ENCODE measurements around the gene FBXL20.
"Not testable (repeated sequence)": the region's sequence is repeated elsewhere in the genome, so short reads cannot be mapped to it uniquely, and the experiment has no call there.

FBXL20 gene

GRCh38 chr17:39328815-39329214 is 72.6 kb downstream of the FBXL20 start:
- DNase-seq (ENCODE audit: low read depth) = no peak

DNA sequence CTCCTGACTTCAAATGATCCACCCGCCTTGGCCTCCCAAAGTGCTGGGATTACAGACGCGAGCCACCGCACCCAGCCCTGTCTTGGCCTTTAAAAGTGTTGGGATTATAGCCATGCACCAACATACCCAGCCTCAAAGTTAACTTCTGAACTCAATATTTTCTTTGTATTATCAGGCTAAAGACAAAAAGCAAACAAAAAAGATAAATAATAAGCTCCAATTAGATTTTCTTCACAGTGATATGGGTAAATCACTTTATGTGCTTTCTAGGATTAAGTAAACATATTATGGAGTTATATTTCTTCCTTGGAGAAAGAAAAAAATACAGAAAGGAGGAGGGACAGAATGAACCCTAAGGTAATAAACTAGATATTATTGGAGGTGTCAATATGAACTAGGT is 74.3 kb downstream of the FBXL20 start:
- no peak for DNase-seq (ENCODE audit: low read depth)

DNA sequence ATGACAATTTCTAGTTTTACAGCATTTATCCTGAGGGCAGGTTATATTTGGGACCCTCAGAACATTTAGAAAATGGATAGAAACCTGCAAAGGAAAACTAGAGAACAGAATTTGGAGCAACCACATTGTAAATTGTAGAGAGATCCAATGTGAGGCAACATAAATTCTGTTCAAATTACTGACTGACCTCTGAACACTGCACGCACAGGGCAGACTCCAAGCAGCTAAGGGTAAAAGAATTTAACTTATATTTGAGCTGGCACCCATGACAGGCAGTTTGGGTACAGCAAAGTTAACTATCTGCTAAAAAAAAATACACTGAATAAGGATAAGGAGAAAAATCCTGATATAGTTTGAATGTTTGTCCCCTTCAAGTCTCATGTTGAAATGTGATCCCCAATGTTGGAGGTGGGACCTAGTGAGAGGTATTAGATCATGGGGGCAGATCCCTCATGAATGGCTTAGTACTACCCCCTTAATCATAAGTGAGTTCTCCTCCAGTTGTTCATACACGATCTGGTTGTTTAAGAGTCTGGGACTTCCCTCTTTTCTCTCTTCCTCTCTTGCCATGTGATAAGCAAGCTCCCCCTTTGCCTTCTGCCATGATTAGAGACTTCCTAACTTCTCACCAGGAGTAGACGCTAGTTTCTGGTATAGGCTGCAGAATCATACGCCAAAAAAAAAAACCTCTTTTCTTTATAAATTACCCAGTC is 75.7 kb downstream of the FBXL20 start:
- DNase-seq (ENCODE audit: low read depth) = no peak

DNA sequence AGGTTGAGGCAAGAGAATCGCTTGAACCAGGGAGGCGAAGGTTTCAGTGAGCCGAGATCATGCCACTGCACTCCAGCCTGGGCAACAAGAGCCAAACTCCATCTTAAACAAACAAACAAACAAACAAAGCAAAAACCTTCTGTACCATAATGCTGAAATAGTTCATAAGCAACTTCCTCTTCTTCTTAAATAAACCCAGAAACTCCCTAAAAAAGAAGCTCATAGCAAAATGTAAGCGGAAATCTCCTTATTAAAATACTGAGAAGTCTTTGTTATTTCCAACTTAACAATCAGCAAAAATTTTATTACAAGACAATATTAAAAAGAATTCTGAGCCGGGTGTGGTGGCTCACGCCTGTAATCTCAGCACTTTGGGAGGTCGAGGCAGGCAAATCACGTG is 82.8 kb downstream of the FBXL20 start:
- DNase-seq (ENCODE audit: low read depth) = no peak

- DNase-seq (ENCODE audit: low read depth) = no peak
Measured at GRCh38 chr17:39306509-39307212, 94.8 kb downstream of the FBXL20 start.

GRCh38 chr17:39305978-39306377 is 95.4 kb downstream of the FBXL20 start:
- no peak for DNase-seq (ENCODE audit: low read depth)

DNA sequence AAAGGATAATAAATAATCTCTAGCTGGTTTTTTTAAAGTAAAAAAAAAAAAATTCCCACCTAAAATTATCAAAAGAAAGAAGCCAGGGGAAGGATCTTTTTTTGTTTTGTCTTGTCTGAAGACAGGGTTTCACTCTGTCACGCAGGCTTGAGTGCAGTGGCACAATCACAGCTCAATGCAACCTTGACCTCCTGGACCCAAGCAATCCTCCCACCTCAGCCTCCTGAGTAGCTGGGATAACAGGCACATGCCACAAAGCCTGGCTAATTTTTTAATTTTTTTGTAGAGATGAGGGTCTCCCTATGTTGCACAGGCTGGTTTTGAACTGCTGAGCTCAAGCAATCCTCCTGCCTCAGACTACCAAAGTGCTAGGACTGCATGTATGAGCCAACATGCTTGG is 97.2 kb downstream of the FBXL20 start:
- DNase-seq (ENCODE audit: low read depth) = no peak

DNA sequence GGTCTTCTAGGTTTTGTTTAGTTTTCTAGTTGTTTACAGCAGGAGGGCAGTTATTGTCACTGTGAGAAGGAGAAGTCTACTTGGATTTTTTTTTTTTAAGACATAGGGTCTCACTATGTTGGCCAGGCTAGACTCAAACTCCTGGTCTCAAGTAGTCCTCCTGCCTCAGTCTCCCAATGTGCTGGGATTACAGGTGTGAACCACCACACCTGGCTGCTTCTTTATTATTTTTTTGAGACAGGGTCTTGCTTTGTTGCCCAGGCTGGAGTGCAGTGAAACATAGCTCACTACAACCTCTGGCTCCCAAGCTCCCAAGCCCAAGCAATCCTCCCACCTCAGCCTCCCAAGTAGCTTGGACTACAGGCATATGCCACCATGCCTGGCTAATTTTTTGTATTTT is 107.4 kb downstream of the FBXL20 start:
- DNase-seq (ENCODE audit: low read depth) = no peak

DNA sequence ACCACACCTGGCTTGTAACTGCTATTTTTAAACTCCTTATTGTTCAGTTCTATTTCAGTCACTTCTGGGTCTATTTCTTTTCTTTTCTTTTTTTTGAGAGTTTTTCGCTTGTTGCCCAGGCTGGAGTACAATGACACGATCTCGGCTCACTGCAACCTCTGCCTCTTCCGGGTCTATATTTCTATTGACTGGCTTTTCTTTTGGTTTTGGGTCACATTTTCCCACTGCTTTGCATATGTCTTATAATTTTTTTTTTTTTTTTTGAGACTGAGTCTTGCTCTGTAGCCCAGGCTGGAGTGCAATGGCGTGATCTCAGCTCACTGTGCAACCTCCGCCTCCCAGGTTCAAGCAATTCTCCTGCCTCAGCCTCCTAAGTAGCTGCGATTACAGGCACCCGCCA is 108.9 kb downstream of the FBXL20 start:
- not testable (repeated sequence) for DNase-seq (ENCODE audit: low read depth)

DNA sequence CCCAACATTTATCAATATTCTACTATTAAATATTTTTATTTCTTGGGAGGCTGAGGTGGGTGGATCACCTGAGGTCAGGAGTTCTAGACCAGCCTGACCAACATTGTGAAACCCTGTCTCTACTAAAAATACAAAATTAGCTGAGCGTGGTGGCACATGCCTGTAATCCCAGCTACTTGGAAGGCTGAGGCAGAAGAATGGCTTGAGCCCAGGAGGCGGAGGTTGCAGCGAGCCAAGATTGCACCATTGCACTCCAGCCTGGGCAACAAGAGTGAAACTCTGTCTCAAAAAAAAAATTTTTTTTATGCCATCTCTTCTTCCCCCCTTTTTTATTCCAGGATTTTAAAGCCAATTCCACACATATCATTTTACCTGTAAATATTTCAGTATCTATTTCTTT is 114.9 kb downstream of the FBXL20 start:
- not testable (repeated sequence) for DNase-seq (ENCODE audit: low read depth)

- DNase-seq (ENCODE audit: low read depth) = no peak
Measured at GRCh38 chr17:39284685-39285084, 116.7 kb downstream of the FBXL20 start.

DNA sequence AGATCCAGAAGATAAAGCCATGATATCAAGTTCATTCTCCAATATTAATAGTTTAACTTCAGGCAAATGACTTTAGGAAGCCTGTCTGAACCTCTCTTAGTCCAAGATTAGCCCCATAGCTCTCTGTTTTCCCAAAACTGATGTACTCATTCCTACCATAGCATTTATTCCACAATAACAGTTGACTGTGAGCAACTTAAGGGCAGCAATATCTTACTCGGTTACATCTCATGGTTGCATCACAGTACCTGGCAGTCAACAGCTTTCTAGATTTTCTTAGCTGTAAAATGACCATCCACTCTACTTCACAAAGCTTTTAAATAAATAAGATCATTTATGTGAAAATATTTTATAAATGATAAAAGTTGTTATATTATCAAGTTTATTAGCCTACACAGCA is 117.5 kb downstream of the FBXL20 start:
- no peak for DNase-seq (ENCODE audit: low read depth)

DNA sequence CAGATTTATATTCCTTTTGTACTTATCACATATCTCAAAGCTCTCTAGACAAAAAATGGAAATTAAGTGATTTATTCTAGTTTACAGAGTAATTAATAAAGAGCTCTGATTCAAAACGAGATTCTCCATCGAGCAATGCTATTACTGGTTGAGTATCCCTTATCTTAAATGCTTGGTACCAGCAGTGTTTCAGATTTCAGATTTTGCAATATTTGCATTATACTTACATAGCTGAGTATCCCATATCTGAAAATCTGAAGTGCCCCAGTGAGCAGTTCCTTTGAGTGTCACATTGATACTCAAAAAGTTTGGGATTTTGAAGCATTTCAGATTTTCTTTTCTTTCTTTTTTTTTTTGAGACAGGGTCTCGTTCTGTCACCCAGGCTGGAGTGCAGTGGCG is 118.3 kb downstream of the FBXL20 start:
- DNase-seq (ENCODE audit: low read depth) = no peak

DNA sequence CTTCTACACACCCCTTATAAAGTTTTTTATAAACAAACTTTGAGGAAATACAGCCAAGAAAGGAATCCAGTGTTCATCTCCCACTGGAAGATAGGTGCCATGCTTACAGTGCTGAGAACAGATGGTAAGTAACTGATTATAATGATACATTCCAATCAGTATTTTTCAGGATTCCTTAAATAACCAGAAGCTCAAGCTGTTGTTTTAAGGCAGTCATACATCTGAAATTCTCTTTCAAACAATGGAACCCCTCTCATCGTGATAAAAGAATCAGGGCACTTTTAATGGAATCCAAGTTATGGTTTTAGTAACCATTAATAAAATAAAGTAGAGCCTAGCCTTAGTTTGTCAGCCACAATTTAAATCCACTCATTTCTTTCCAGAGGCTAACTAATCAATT is 119.6 kb downstream of the FBXL20 start:
- no peak for DNase-seq (ENCODE audit: low read depth)

- DNase-seq (ENCODE audit: low read depth) = not testable (repeated sequence)
Measured at GRCh38 chr17:39278246-39278645, 123.2 kb downstream of the FBXL20 start.

GRCh38 chr17:39277110-39277509 is 124.3 kb downstream of the FBXL20 start:
- DNase-seq (ENCODE audit: low read depth) = no peak

- no peak for DNase-seq (ENCODE audit: low read depth)
Measured at GRCh38 chr17:39276113-39276512, 125.3 kb downstream of the FBXL20 start.

DNA sequence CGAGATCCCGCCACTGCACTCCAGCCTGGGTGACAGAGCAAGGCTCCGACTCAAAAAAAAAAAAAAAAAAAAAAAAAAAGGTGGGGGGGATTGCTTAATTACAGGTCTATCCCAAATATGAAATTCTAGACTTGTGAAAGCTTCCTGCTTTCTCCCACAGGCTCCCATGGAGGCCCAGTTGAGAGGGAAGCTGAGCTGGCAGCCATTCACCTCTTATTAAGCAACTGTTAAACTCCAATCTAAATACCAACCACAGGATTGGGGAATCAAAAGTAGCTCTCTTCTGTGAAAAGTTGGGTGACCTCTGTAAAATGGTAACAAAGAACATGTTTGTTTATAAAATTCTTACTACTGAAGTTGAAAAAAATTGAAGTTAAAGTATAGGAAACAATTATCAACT is 129.9 kb downstream of the FBXL20 start:
- DNase-seq (ENCODE audit: low read depth) = no peak

GRCh38 chr17:39270923-39271322 is 130.5 kb downstream of the FBXL20 start:
- DNase-seq (ENCODE audit: low read depth) = no peak

- no peak for DNase-seq (ENCODE audit: low read depth)
Measured at GRCh38 chr17:39264119-39264518, 137.3 kb downstream of the FBXL20 start.

DNA sequence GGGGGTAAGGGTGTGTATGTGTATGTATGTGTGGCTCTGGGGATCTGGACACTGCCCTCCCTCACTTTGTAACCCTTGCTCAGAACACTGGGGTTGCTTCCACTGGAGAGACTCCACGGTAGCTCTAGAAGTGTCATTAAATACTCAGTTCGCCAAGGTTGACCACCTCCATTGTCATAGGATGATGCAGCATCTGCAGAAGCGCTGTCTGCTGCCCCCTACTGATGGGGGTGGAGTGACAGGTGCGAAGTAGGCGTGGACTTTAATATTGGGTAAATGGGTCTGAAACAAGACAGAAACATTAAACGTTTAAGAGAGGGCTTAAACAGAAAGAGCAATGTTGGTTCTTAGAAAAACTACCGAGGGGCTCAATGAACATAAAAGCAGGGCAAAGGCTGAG is 140.1 kb downstream of the FBXL20 start:
- no peak for DNase-seq (ENCODE audit: low read depth)

- DNase-seq (ENCODE audit: low read depth) = no peak
Measured at GRCh38 chr17:39252788-39253460, 148.5 kb downstream of the FBXL20 start.

DNA sequence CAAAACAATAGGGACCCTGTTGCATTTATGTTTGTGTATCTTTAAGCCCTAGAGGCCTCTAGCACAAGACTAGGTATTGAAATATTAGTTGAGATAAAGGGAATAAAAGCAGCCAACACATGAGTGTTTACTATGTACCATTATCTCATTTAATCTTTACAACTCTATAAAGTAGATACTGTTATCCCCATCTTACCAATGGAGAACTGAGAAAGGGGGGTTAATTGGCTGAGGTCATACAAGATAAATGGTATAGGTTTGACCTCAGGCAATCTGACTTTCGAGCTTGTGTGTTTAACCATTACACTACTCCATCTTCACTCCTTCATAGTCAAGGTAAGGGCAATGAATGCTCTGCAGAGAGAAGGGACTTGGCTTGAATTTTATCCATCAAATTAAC is 149.4 kb downstream of the FBXL20 start:
- DNase-seq (ENCODE audit: low read depth) = no peak
